B cell (primary cell): ENCODE measurements around the gene MAFF.

Experiments
- CTCF ChIP-seq: fragments of 200-600 bp; IDR thresholded peaks from one replicate; pipeline ENCODE4 v1.8.0; 2022; ENCODE audit warnings: antibody characterized with exemption, mild to moderate bottlenecking
- EZH2 ChIP-seq: IDR thresholded peaks from 2 replicates; pipeline ENCODE4 v1.6.1; 2012; ENCODE audit warnings: borderline replicate concordance, low read depth, mild to moderate bottlenecking, moderate library complexity, low read length; ENCODE audit not compliant: insufficient read depth, poor library complexity, severe bottlenecking

GRCh38 chr22:38221908-38222796 lies 20.4 kb downstream of the MAFF start:
- TF ChIP-seq EZH2 (no peak), CTCF (no peak)
